ENCODE measurements around the gene MMP7. TPM values are rescaled to one million over a fixed set of nuclear protein-coding genes. Genes with fewer than 3 reads are reported as not detected.

The MMP7 gene
- polyA plus RNA-seq, 1 of the 3 experiments (the other 2 are of a cell fraction) = 0.13 TPM

- no peaks in the 10 kb centered on the region for H3K79me2 ChIP-seq (ENCODE audit: insufficient read depth)
- DNase-seq = no peak
- H3K36me3 ChIP-seq (replicated peaks in 1 of 2; ENCODE audit: control insufficient read depth in 1 of 2, insufficient read depth in 2 of 2, low read length in 1 of 2) = no peaks in the 10 kb centered on the region
- no peaks in the 10 kb centered on the region for H4K20me1 ChIP-seq (ENCODE audit: insufficient read depth)
- no peak overlapping the region for H3K4me3 ChIP-seq (ENCODE audit: low read depth in 2 of 2, low read length in 1 of 2)
- H3K27ac ChIP-seq (ENCODE audit: low read depth in 2 of 2, low read length in 1 of 2) = no peak overlapping the region
- ChIA-PET CTCF (interaction anchor here (0.7 to 3.2 kb wide), 4 partner anchors 9 to 158 kb away, joined by 3 to 13 read pairs (median 7); no protein-coding TSS in a partner anchor), POLR2A (no interaction called here)
- TF ChIP-seq GATA2 (CRISPR knock-in tag; IDR thresholded peaks at IDR 0.05) = no peak
- TF ChIP-seq RAD21 (IDR thresholded peaks at IDR 0.05; ENCODE audit: low read length) = no peak
- H3F3A ChIP-seq (replicated peaks; ENCODE audit: insufficient read depth) = no peaks in the 10 kb centered on the region
- H3K9ac ChIP-seq = no peak overlapping the region
- no peaks in the 10 kb centered on the region for H3K27me3 ChIP-seq (ENCODE audit: insufficient read depth)
- no peak overlapping the region for H3K4me2 ChIP-seq
- H3K9me2 ChIP-seq = no peaks in the 10 kb centered on the region
- 34% methylated on average over 2 of the region's 2 CpGs for WGBS (ENCODE audit: low lambda C conversion rate)
- H3K4me1 ChIP-seq (ENCODE audit: control insufficient read depth in 1 of 2, insufficient read depth in 2 of 2, low read depth in 1 of 2, low read length in 1 of 2) = peaks cover 0 to 2% of the 10 kb centered on the region in 2 experiments; a peak in 1 of 4 replicates
- no peak overlapping the region for H2AFZ ChIP-seq (ENCODE audit: low read depth)
- no peaks in the 10 kb centered on the region for H3K9me3 ChIP-seq
Observed at GRCh38 chr11:102499931-102500330, 30.6 kb downstream of the MMP7 start.

GRCh38 chr11:102499151-102499550, 31.4 kb downstream of the MMP7 start:
- no peaks in the 10 kb centered on the region for H3K9me3 ChIP-seq
- H3K36me3 ChIP-seq (replicated peaks in 1 of 2; ENCODE audit: control insufficient read depth in 1 of 2, insufficient read depth in 2 of 2, low read length in 1 of 2) = no peaks in the 10 kb centered on the region
- CTCF ChIA-PET = interaction anchor here (0.7 to 3.2 kb wide), 5 partner anchors 8 to 211 kb away, joined by 3 to 13 read pairs (median 7); no protein-coding TSS in a partner anchor
- no peak overlapping the region for H3K27ac ChIP-seq (ENCODE audit: low read depth in 2 of 2, low read length in 1 of 2)
- no peak for TF ChIP-seq REST (IDR thresholded peaks at IDR 0.05; ENCODE audit: low read depth, low read length)
- TF ChIP-seq NFIC (IDR thresholded peaks at IDR 0.05; ENCODE audit: borderline replicate concordance) = no peak
- no peak for TF ChIP-seq SIN3A (IDR thresholded peaks at IDR 0.05; ENCODE audit: borderline replicate concordance, low read depth, low read length)
- no peak for TF ChIP-seq MAX (IDR thresholded peaks at IDR 0.05; ENCODE audit: low read depth)
- no peak for TF ChIP-seq RAD21 (IDR thresholded peaks at IDR 0.05; ENCODE audit: low read length)
- TF ChIP-seq NRF1 (IDR thresholded peaks at IDR 0.05; ENCODE audit: low read depth, low read length) = no peak
- TF ChIP-seq FOXM1 (IDR thresholded peaks at IDR 0.05; ENCODE audit: low read depth) = no peak
- no peak for TF ChIP-seq YY1 (IDR thresholded peaks at IDR 0.05; ENCODE audit: low read depth)
- TF ChIP-seq POLR2AphosphoS5 (IDR thresholded peaks at IDR 0.05; ENCODE audit: low read depth, low read length) = no peak
- no peak for TF ChIP-seq JUND (IDR thresholded peaks at IDR 0.05)
- no peak for TF ChIP-seq RXRA (IDR thresholded peaks at IDR 0.05; ENCODE audit: borderline replicate concordance, low read depth)
- TF ChIP-seq TAF1 (IDR thresholded peaks at IDR 0.05; ENCODE audit: borderline replicate concordance, low read depth, low read length) = no peak
- no peak for TF ChIP-seq EZH2phosphoT487 (IDR thresholded peaks at IDR 0.05; ENCODE audit: borderline replicate concordance, low read depth)
- TF ChIP-seq EP300 (IDR thresholded peaks at IDR 0.05; ENCODE audit: borderline replicate concordance in 1 of 2, low read depth in 1 of 2, low read length in 1 of 2) = no peak
- TF ChIP-seq SMC3 (IDR thresholded peaks at IDR 0.05; ENCODE audit: low read depth, low read length) = no peak
- no peak for TF ChIP-seq USF1 (IDR thresholded peaks at IDR 0.05; ENCODE audit: borderline replicate concordance, low read depth)
- TF ChIP-seq RFX5 (IDR thresholded peaks at IDR 0.05; ENCODE audit: low read length) = no peak
- TF ChIP-seq GATA2 (CRISPR knock-in tag; IDR thresholded peaks at IDR 0.05) = no peak
- POLR2A ChIA-PET = interaction anchor here (0.7 kb wide), 1 partner anchor 132 kb away, joined by 6 read pairs; no protein-coding TSS in a partner anchor
- no peak for DNase-seq
- no peaks in the 10 kb centered on the region for H4K20me1 ChIP-seq (ENCODE audit: insufficient read depth)
- peaks cover 3% of the 10 kb centered on the region for H3F3A ChIP-seq (replicated peaks; ENCODE audit: insufficient read depth)
- no peak overlapping the region for H3K4me3 ChIP-seq (ENCODE audit: low read depth in 2 of 2, low read length in 1 of 2)
- no peak overlapping the region for H3K9ac ChIP-seq
- no peaks in the 10 kb centered on the region for H3K79me2 ChIP-seq (ENCODE audit: insufficient read depth)
- H3K4me2 ChIP-seq = no peak overlapping the region
- WGBS (ENCODE audit: low lambda C conversion rate) = 89% methylated on average over 3 of the region's 3 CpGs
- H3K9me2 ChIP-seq = no peaks in the 10 kb centered on the region
- peaks cover 0 to 2% of the 10 kb centered on the region in 2 experiments; a peak in 1 of 4 replicates for H3K4me1 ChIP-seq (ENCODE audit: control insufficient read depth in 1 of 2, insufficient read depth in 2 of 2, low read depth in 1 of 2, low read length in 1 of 2)
- H3K27me3 ChIP-seq (ENCODE audit: insufficient read depth) = no peaks in the 10 kb centered on the region
- no peak overlapping the region for H2AFZ ChIP-seq (ENCODE audit: low read depth)

Measured in SK-N-SH (cell line).